Measurements from ENCODE around the gene TMEM106C.

GRCh38 chr12:47993491-47993890 lies 30.1 kb downstream of the TMEM106C start:
- TF ChIP-seq CREB1 (IDR thresholded peaks at IDR 0.05; ENCODE audit: low read depth), result no peak
- TF ChIP-seq RBBP5 (conservative IDR thresholded peaks at IDR 0.05), result no peak
- TF ChIP-seq CTCF (IDR thresholded peaks at IDR 0.05 in 2 of 3, conservative IDR thresholded peaks at IDR 0.05 in 1 of 3; ENCODE audit: control insufficient read depth in 2 of 3, extremely low read depth in 1 of 3, insufficient read depth in 1 of 3, low read depth in 3 of 3, low read length in 3 of 3), result no peak
- no peak for TF ChIP-seq EZH2 (IDR thresholded peaks at IDR 0.05; ENCODE audit: borderline replicate concordance, control insufficient read depth, low read depth, low read length)
- no peak for TF ChIP-seq POLR2A (IDR thresholded peaks at IDR 0.05; ENCODE audit: low read depth, low read length)

All from GM12878 (cell line).